Neuron (in vitro differentiated cells): ENCODE measurements around the gene CCDC142.

Source experiments
- H2AFZ ChIP-seq: one replicate; pipeline ENCODE4 v1.6.1; 2013; ENCODE audit warnings: low read depth, mild to moderate bottlenecking, inconsistent platforms, low read length, moderate library complexity
- H3K27me3 ChIP-seq: one replicate; pipeline ENCODE4 v1.6.1; 2013; ENCODE audit warnings: low read length; ENCODE audit not compliant: insufficient read depth
- H3K36me3 ChIP-seq: one replicate; pipeline ENCODE4 v1.6.1; 2013; ENCODE audit warnings: low read length; ENCODE audit not compliant: insufficient read depth
- H3K4me1 ChIP-seq: one replicate; pipeline ENCODE4 v1.6.1; 2013; ENCODE audit warnings: low read length; ENCODE audit not compliant: insufficient read depth
- H3K4me3 ChIP-seq: 2 replicates; pipeline ENCODE4 v1.5.1; 2013; ENCODE audit warnings: mild to moderate bottlenecking, low read length, moderate library complexity
- H3K9me3 ChIP-seq: one replicate; pipeline ENCODE4 v1.6.1; 2013; ENCODE audit warnings: low read length

CCDC142 gene

GRCh38 chr2:74524955-74525716 lies 42.3 kb upstream of the CCDC142 start:
- H2AFZ ChIP-seq, result no peak overlapping the region
- H3K4me1 ChIP-seq, result peaks cover 12% of the 10 kb centered on the region
- no peak overlapping the region for H3K4me3 ChIP-seq
- H3K27me3 ChIP-seq, result peaks cover 22% of the 10 kb centered on the region
- no peaks in the 10 kb centered on the region for H3K9me3 ChIP-seq
- H3K36me3 ChIP-seq, result peaks cover 26% of the 10 kb centered on the region

GRCh38 chr2:74524005-74524404 lies 41.2 kb upstream of the CCDC142 start:
- Histone ChIP-seq H2AFZ (no peak overlapping the region), H3K9me3 (no peaks in the 10 kb centered on the region), H3K27me3 (peaks cover 33% of the 10 kb centered on the region), H3K4me3 (no peak overlapping the region), H3K4me1 (peaks cover 10% of the 10 kb centered on the region), H3K36me3 (peaks cover 26% of the 10 kb centered on the region)

- no peak overlapping the region for H3K4me3 ChIP-seq
- H3K4me1 ChIP-seq, result no peaks in the 10 kb centered on the region
- no peaks in the 10 kb centered on the region for H3K9me3 ChIP-seq
- H3K27me3 ChIP-seq, result peaks cover 48% of the 10 kb centered on the region
- H3K36me3 ChIP-seq, result peaks cover 19% of the 10 kb centered on the region
- H2AFZ ChIP-seq, result no peak overlapping the region
Observed at GRCh38 chr2:74522516-74522915, 39.7 kb upstream of the CCDC142 start.

DNA sequence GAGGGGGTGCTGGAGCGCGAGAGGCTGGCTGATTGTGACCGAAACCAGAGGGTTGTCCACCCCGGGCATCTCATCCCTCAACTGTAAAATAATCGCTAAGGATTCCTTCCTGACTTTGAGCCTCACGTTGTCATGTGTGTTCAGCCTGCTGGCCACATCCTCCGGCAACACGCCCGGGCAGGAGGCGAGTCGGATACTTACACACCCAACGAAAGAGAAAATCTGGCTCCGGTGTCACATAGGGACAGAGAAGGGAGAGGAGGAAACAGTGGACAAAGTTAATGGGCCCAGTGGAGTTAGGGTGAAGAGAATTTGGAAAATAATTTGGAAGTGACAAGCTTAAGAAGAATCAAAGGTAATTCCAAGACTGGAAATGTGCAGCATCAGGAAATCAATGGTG lies 33.9 kb upstream of the CCDC142 start:
- H3K4me3 ChIP-seq, result no peak overlapping the region
- no peaks in the 10 kb centered on the region for H3K4me1 ChIP-seq
- H2AFZ ChIP-seq, result no peak overlapping the region
- H3K9me3 ChIP-seq, result peaks cover 14% of the 10 kb centered on the region
- peaks cover 90% of the 10 kb centered on the region for H3K27me3 ChIP-seq
- H3K36me3 ChIP-seq, result no peaks in the 10 kb centered on the region

GRCh38 chr2:74515981-74516633 lies 33.3 kb upstream of the CCDC142 start:
- Histone ChIP-seq H3K9me3 (peaks cover 14% of the 10 kb centered on the region), H3K27me3 (peaks cover 93% of the 10 kb centered on the region), H3K36me3 (no peaks in the 10 kb centered on the region), H3K4me1 (no peaks in the 10 kb centered on the region), H2AFZ (no peak overlapping the region), H3K4me3 (no peak overlapping the region)

DNA sequence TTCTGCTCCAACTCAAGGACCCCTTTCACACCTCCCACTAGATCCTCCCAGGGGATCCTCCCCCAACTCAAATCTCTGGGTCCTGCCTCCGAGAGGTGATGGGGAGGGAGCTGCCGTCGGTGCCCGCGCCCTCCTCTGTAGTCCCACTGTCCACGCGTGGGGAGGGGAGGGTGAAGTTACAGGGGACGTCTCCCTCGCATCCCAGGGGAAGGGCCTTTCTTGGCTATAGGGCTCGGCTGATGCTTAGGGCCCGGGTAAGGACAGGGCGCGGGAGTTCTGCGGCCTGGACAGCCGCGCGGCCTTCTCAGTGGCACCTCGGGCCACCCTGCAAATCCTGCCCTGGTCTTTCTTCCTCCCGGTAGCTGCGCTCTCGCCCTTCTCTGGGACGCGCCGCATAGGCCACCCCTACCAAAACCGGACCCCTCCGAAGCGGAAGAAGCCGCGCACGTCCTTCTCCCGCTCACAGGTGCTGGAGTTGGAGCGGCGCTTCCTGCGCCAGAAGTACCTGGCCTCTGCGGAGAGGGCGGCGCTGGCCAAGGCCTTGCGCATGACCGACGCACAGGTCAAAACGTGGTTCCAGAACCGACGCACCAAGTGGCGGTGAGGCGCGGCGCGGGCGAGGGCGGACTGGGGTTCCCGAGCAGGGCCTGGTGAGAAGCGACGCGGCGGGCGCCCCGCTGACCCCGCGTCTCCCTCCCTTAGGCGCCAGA lies 32.6 kb upstream of the CCDC142 start:
- Histone ChIP-seq H3K9me3 (peaks cover 14% of the 10 kb centered on the region), H3K4me3 (no peak overlapping the region), H2AFZ (no peak overlapping the region), H3K27me3 (peaks cover 92% of the 10 kb centered on the region), H3K36me3 (no peaks in the 10 kb centered on the region), H3K4me1 (no peaks in the 10 kb centered on the region)

- H3K4me1 ChIP-seq, result no peaks in the 10 kb centered on the region
- H3K9me3 ChIP-seq, result peaks cover 14% of the 10 kb centered on the region
- no peak within 1 kb of the TSS for H2AFZ ChIP-seq
- H3K36me3 ChIP-seq, result no peaks in the 10 kb centered on the region
- H3K4me3 ChIP-seq, result no peak within 1 kb of the TSS
- H3K27me3 ChIP-seq, result peaks cover 92% of the 10 kb centered on the region
Observed at GRCh38 chr2:74514368-74515270, 31.8 kb upstream of the CCDC142 start, which contains the start of gene TLX2. Gene TLX2 (plus strand): TSS chr2:74514450. CDS start chr2:74514807, 357 bp downstream.

DNA sequence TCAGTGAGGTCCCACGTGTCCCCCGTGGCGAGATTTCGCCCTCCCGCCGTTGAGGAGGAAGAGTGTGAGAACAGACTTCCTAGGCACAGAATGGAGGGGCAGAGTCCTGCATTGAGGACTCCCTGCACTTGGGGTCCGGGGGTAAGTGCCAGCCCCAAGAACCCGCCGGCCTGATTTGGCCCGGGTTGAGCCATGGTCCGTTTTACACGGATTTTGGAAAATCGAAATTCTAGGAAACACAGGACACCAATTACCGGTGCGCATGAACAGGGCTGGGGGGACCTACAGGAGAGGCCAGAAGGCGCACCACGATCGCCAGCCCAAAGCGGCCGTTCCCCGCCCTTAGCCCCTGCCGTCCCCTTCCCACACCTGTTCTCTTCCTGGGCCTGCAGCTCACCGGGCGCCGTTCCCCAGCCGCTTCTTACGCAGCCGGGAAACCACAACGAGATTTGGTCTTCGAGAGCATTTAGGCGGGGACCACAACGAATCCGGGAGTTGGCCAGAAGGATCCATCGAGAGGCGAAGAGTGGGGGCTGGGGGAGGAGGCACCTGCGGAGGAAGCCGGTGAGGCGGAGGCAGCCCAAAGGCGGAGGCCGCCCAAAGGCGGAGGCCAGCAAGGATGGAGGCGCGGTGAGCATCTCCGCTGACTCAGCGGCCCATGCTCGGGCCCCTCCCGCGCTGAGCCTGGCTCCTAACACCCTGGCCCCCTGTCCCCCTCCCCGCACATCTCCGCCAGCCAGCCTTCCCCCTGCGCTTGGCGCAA lies 31.0 kb upstream of the CCDC142 start:
- Histone ChIP-seq H3K27me3 (peaks cover 86% of the 10 kb centered on the region), H3K36me3 (no peaks in the 10 kb centered on the region), H3K4me1 (no peaks in the 10 kb centered on the region), H3K4me3 (no peak overlapping the region), H2AFZ (no peak overlapping the region), H3K9me3 (peaks cover 14% of the 10 kb centered on the region)

- peaks cover 14% of the 10 kb centered on the region for H3K9me3 ChIP-seq
- H3K4me1 ChIP-seq, result no peaks in the 10 kb centered on the region
- peaks cover 77% of the 10 kb centered on the region for H3K27me3 ChIP-seq
- no peaks in the 10 kb centered on the region for H3K36me3 ChIP-seq
- H2AFZ ChIP-seq, result no peak overlapping the region
- no peak overlapping the region for H3K4me3 ChIP-seq
Observed at GRCh38 chr2:74512744-74513604, 30.2 kb upstream of the CCDC142 start.

- H3K36me3 ChIP-seq, result no peaks in the 10 kb centered on the region
Observed at GRCh38 chr2:74511104-74511989, 28.5 kb upstream of the CCDC142 start.

GRCh38 chr2:74510272-74510671 lies 27.5 kb upstream of the CCDC142 start:
- Histone ChIP-seq H3K4me1 (peaks cover 10% of the 10 kb centered on the region), H3K36me3 (peaks cover 7% of the 10 kb centered on the region), H3K4me3 (no peak overlapping the region), H3K9me3 (no peaks in the 10 kb centered on the region), H3K27me3 (peaks cover 53% of the 10 kb centered on the region), H2AFZ (no peak overlapping the region)

More at GRCh38 chr2:74511104-74511989, 28.5 kb upstream of the CCDC142 start:
- Histone ChIP-seq H3K4me1 (peaks cover 6% of the 10 kb centered on the region), H2AFZ (no peak overlapping the region), H3K27me3 (peaks cover 63% of the 10 kb centered on the region), H3K4me3 (no peak overlapping the region), H3K9me3 (peaks cover 6% of the 10 kb centered on the region)
